Measurements from ENCODE around the gene KCTD17.
"Not testable (repeated sequence)": the region's sequence is repeated elsewhere in the genome, so short reads cannot be mapped to it uniquely, and the experiment has no call there.

The KCTD17 gene

DNA sequence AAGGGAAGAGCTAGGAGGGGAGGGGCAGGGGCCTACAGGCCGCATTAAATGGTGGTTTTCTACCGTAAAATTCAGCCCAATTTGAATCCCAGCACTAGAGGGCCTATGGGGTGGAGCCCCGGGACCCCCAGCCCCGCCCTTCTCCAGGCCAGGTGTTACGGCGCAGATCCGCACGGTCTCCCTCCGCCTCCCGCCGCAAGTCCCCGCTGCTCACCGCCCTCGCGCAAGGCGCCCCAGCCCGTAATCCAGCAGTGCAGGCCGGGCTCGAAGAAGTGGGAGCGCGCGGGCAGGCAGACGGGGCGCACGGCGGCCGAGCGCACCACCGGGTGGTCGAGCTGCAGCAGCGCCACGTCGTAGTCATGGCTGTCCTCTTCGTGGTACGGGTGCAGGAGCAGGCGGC lies 17.3 kb downstream of the KCTD17 start:
- H3K4me3 ChIP-seq (ENCODE audit: low read length): no peak overlapping the region
- TF ChIP-seq CTCF (conservative IDR thresholded peaks at IDR 0.05; ENCODE audit: low read depth, low read length): no peak
- DNase-seq (ENCODE audit: low read depth): no peak

DNA sequence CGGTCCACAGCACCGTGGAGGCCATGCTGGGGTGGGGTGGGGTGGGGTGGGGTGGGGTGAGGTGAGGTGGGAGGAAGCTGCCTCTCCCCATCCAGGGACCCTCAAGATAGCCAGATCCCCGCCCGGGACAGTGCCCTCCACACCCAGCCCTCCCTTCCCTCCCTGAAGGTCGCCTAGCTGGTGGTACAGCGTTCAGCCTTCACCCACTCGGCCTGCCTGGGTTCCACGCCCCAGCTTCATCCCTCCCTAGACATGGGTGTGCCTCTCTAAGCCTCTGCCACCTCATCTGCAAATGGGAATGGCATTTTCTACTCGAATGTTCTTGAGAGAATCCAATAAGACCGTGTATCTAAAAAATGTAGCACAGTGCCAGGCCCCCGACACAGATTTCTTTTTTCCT lies 17.8 kb downstream of the KCTD17 start:
- no peak overlapping the region for H3K4me3 ChIP-seq (ENCODE audit: low read length)
- no peak for DNase-seq (ENCODE audit: low read depth)
- TF ChIP-seq CTCF (conservative IDR thresholded peaks at IDR 0.05; ENCODE audit: low read depth, low read length): no peak

DNA sequence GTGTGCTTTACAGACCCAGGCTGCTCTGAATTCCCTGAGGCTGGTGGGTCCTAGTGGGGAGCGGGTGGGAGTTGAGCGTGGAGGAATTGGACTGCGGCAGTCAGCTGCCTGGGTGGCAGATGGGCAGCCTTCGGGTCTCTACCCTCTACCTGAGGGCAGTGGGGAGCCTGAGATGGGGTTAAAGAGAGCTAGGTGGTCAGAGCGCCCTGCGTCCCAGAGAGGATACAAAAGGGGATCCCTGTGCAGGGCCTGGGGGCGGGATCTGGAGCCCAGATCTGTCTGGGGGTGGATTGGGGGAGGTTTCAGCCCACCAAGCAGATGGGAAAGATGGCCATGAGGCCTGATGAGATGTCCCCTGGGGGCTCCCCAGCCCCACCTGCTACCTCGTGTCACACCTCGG lies 18.2 kb downstream of the KCTD17 start:
- DNase-seq (ENCODE audit: low read depth): no peak
- TF ChIP-seq CTCF (conservative IDR thresholded peaks at IDR 0.05; ENCODE audit: low read depth, low read length): no peak
- H3K4me3 ChIP-seq (ENCODE audit: low read length): no peak overlapping the region

GRCh38 chr22:37070334-37070733 lies 18.8 kb downstream of the KCTD17 start:
- no peak for TF ChIP-seq CTCF (conservative IDR thresholded peaks at IDR 0.05; ENCODE audit: low read depth, low read length)
- no peak for DNase-seq (ENCODE audit: low read depth)
- H3K4me3 ChIP-seq (ENCODE audit: low read length): no peak overlapping the region

DNA sequence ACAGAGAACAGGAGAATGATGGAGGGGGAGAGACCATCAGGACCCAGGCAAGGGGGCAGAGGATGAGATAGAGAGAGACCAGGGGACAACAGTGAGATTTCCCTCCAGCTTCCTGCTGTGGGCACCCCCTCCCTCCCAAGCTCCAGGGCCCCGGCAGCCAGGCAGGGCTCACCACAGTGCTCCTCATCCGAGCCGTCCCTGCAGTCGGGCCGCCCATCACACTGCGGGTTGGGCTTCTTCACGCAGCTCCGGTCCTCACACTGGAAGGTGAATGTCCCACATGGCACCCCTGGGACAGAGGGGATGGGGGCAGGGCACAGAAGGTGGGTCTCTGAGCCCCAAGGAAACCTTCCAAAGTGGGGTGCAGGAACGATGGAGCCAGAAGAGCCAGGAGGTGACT lies 19.2 kb downstream of the KCTD17 start:
- no peak overlapping the region for H3K4me3 ChIP-seq (ENCODE audit: low read length)
- no peak for TF ChIP-seq CTCF (conservative IDR thresholded peaks at IDR 0.05; ENCODE audit: low read depth, low read length)
- no peak for DNase-seq (ENCODE audit: low read depth)

DNA sequence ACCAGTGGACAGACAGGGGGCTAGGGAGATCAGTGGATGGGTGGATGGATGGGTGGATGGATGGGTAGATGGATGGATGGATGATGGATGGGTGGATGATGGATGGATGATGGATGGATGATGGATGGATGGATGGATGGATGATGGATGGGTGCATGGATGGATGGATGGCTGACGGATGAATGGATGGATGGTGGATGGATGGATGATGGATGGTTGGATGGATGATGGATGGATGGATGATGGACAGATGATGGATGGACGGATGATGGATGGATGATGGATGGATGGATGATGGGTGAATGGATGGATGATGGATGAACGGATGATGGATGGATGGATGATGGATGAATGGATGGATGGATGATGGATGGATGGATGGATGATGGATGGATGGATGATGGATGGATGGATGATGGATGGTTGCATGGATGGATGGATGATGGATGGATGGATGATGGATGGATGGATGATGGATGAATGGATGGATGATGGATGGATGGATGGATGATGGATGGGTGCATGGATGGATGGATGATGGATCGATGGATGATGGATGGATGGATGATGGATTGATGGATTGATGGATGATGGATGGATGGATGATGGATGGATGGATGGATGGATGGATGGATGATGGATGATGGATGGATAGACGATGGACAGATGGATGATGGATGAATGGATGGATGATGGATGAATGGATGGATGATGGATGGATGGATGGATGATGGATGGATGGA lies 20.5 kb downstream of the KCTD17 start:
- not testable (repeated sequence) for H3K4me3 ChIP-seq (ENCODE audit: low read length); DNase-seq (ENCODE audit: low read depth)

- TF ChIP-seq CTCF (conservative IDR thresholded peaks at IDR 0.05; ENCODE audit: low read depth, low read length): no peak
- DNase-seq (ENCODE audit: low read depth): no peak
- no peak overlapping the region for H3K4me3 ChIP-seq (ENCODE audit: low read length)
These were observed 21.1 kb downstream of the KCTD17 start for GRCh38 chr22:37072673-37073072.

All from retinal pigment epithelial cell (primary cell).